ENCODE results near the gene CERS6.
"Not testable (repeated sequence)": the region's sequence is repeated elsewhere in the genome, so short reads cannot be mapped to it uniquely, and the experiment has no call there.

CERS6 gene

GRCh38 chr2:168455645-168456520 lies at the start of gene CERS6:
Gene CERS6, plus strand, starts transcription at chr2:168456272. Its CDS starts 177 bp downstream, at chr2:168456449.
- DNase-seq (ENCODE audit: low read depth in 4 of 4, low spot score in 1 of 4): peak; percentile 42 to 85 (median 68)

GRCh38 chr2:168412301-168412700 lies 43.8 kb upstream of the CERS6 start:
- DNase-seq (ENCODE audit: low read depth in 4 of 4, low spot score in 1 of 4): not testable (repeated sequence)

- not testable (repeated sequence) for DNase-seq (ENCODE audit: low read depth in 4 of 4, low spot score in 1 of 4)
Observed at GRCh38 chr2:168413101-168413500, 43.0 kb upstream of the CERS6 start.

- DNase-seq (ENCODE audit: low read depth in 4 of 4, low spot score in 1 of 4): no peak
Observed at GRCh38 chr2:168416555-168416954, 39.5 kb upstream of the CERS6 start.

- no peak for DNase-seq (ENCODE audit: low read depth in 4 of 4, low spot score in 1 of 4)
Observed at GRCh38 chr2:168422584-168422983, 33.5 kb upstream of the CERS6 start.

- no peak for DNase-seq (ENCODE audit: low read depth in 4 of 4, low spot score in 1 of 4)
Observed at GRCh38 chr2:168424112-168424951, 31.7 kb upstream of the CERS6 start.

GRCh38 chr2:168424971-168425370 lies 31.1 kb upstream of the CERS6 start:
- DNase-seq (ENCODE audit: low read depth in 4 of 4, low spot score in 1 of 4): no peak

- no peak for DNase-seq (ENCODE audit: low read depth in 4 of 4, low spot score in 1 of 4)
Observed at GRCh38 chr2:168426861-168427260, 29.2 kb upstream of the CERS6 start.

- no peak for DNase-seq (ENCODE audit: low read depth in 4 of 4, low spot score in 1 of 4)
Observed at GRCh38 chr2:168427451-168427850, 28.6 kb upstream of the CERS6 start.

- DNase-seq (ENCODE audit: low read depth in 4 of 4, low spot score in 1 of 4): no peak
Observed at GRCh38 chr2:168428431-168428830, 27.6 kb upstream of the CERS6 start.

GRCh38 chr2:168429988-168430387 lies 26.1 kb upstream of the CERS6 start:
- no peak for DNase-seq (ENCODE audit: low read depth in 4 of 4, low spot score in 1 of 4)

- no peak for DNase-seq (ENCODE audit: low read depth in 4 of 4, low spot score in 1 of 4)
Observed at GRCh38 chr2:168430431-168430830, 25.6 kb upstream of the CERS6 start.

- DNase-seq (ENCODE audit: low read depth in 4 of 4, low spot score in 1 of 4): no peak
Observed at GRCh38 chr2:168431301-168432024, 24.6 kb upstream of the CERS6 start.

- no peak for DNase-seq (ENCODE audit: low read depth in 4 of 4, low spot score in 1 of 4)
Observed at GRCh38 chr2:168432100-168432499, 24.0 kb upstream of the CERS6 start.

- DNase-seq (ENCODE audit: low read depth in 4 of 4, low spot score in 1 of 4): peak in 1 of 4 experiments; percentile 6
Observed at GRCh38 chr2:168432565-168433186, 23.4 kb upstream of the CERS6 start.

GRCh38 chr2:168433527-168433926 lies 22.5 kb upstream of the CERS6 start:
- no peak for DNase-seq (ENCODE audit: low read depth in 4 of 4, low spot score in 1 of 4)

- DNase-seq (ENCODE audit: low read depth in 4 of 4, low spot score in 1 of 4): no peak
Observed at GRCh38 chr2:168434146-168434545, 21.9 kb upstream of the CERS6 start.

GRCh38 chr2:168436840-168437239 lies 19.2 kb upstream of the CERS6 start:
- DNase-seq (ENCODE audit: low read depth in 4 of 4, low spot score in 1 of 4): no peak

- no peak for DNase-seq (ENCODE audit: low read depth in 4 of 4, low spot score in 1 of 4)
Observed at GRCh38 chr2:168438553-168438952, 17.5 kb upstream of the CERS6 start.

GRCh38 chr2:168439536-168439935 lies 16.5 kb upstream of the CERS6 start:
- no peak for DNase-seq (ENCODE audit: low read depth in 4 of 4, low spot score in 1 of 4)

Data from stimulated activated CD4-positive, alpha-beta T cell treated with anti-CD3 and anti-CD28 coated beads, Interleukin-1b, Interleukin-23, amount 100 ng/mL, for 24 hours (primary cell).